GM06990 (cell line): ENCODE results near the gene MRPL40.

Experiments
- DNase-seq: peaks from one replicate; pipeline ENCODE4 v3.0.0-alpha.2; 2011; ENCODE audit not compliant: insufficient read length; ENCODE audit errors: extremely low read depth
- H3K27me3 ChIP-seq: replicated peaks from 2 replicates; pipeline ENCODE4 v1.6.0; 2011; ENCODE audit warnings: low read length; ENCODE audit not compliant: control insufficient read depth, insufficient read depth
- H3K36me3 ChIP-seq: 2 replicates; pipeline ENCODE4 v1.5.1; 2011; ENCODE audit warnings: low read length; ENCODE audit not compliant: control insufficient read depth, insufficient read depth
- H3K4me3 ChIP-seq: replicated peaks from 2 replicates; pipeline ENCODE4 v1.5.1; 2011; ENCODE audit warnings: low read depth, mild to moderate bottlenecking, control low read depth, low read length
- CTCF ChIP-seq: IDR thresholded peaks from 2 replicates; pipeline ENCODE4 v1.5.1; 2011; ENCODE audit warnings: low read length, control low read depth, mild to moderate bottlenecking, inconsistent platforms; ENCODE audit not compliant: insufficient read depth, poor library complexity, severe bottlenecking

Gene MRPL40

GRCh38 chr22:19446603-19447329, 14.4 kb downstream of the MRPL40 start:
- TF ChIP-seq CTCF, result no peak
- Histone ChIP-seq H3K36me3 (no peaks in the 10 kb centered on the region; the same call in none of the 2 replicates), H3K4me3 (peak overlapping the region; percentile 85), H3K27me3 (no peaks in the 10 kb centered on the region)
- no peak for DNase-seq

- H3K36me3 ChIP-seq, result peaks cover 1% of the 10 kb centered on the region
- H3K27me3 ChIP-seq, result no peaks in the 10 kb centered on the region
- DNase-seq, result peak; percentile 92
- H3K4me3 ChIP-seq, result peak within 1 kb of the TSS; percentile 85
- TF ChIP-seq CTCF, result no peak
These were observed 15.2 kb downstream of the MRPL40 start, which contains the start of gene C22orf39 for GRCh38 chr22:19447330-19448075. Gene C22orf39, minus strand, starts transcription at chr22:19447711. Its CDS starts 23 bp downstream, at chr22:19447688.

GRCh38 chr22:19448076-19448607, 15.8 kb downstream of the MRPL40 start:
- no peak for TF ChIP-seq CTCF
- Histone ChIP-seq H3K27me3 (no peaks in the 10 kb centered on the region), H3K36me3 (peaks cover 1% of the 10 kb centered on the region), H3K4me3 (peak overlapping the region; percentile 85)
- no peak for DNase-seq

- H3K36me3 ChIP-seq, result peaks cover 8% of the 10 kb centered on the region
- DNase-seq, result peak; percentile 37
- TF ChIP-seq CTCF, result no peak
- H3K4me3 ChIP-seq, result peak overlapping the region; percentile 85
- H3K27me3 ChIP-seq, result no peaks in the 10 kb centered on the region
These were observed 16.5 kb downstream of the MRPL40 start for GRCh38 chr22:19448739-19449421.

- Histone ChIP-seq H3K27me3 (no peaks in the 10 kb centered on the region), H3K36me3 (peaks cover 13% of the 10 kb centered on the region), H3K4me3 (no peak overlapping the region)
- TF ChIP-seq CTCF, result no peak
- DNase-seq, result no peak
These were observed 17.1 kb downstream of the MRPL40 start for GRCh38 chr22:19449422-19449767.
